Stimulated activated CD4-positive, alpha-beta T cell treated with anti-CD3 and anti-CD28 coated beads, Interleukin-4, amount 100 ng/mL, for 4 hours (primary cell): ENCODE data around the gene TFCP2.
"Not testable (repeated sequence)": the region's sequence is repeated elsewhere in the genome, so short reads cannot be mapped to it uniquely, and the experiment has no call there.

Source experiments
- DNase-seq, 2 experiments: peaks; one replicate each; pipeline ENCODE4 v3.0.0-alpha.2; 2020

The TFCP2 gene

DNA sequence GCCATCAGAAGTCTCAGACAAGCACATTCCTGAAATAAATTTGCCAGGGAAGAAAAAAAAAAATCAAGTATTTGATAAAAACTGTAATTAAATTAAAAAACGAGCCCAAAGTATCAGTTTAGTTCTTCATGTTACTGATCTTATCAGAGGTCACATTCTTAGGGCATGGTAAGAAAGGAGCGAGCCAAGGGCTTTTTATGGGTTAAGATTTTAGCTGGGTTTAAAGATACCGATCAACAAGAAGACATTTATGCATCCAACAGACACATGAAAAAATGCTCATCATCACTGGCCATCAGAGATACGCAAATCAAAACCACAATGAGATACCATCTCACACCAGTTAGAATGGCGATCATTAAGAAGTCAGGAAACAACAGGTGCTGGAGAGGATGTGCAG, 94.6 kb downstream of the TFCP2 start:
- not testable (repeated sequence) for DNase-seq

DNA sequence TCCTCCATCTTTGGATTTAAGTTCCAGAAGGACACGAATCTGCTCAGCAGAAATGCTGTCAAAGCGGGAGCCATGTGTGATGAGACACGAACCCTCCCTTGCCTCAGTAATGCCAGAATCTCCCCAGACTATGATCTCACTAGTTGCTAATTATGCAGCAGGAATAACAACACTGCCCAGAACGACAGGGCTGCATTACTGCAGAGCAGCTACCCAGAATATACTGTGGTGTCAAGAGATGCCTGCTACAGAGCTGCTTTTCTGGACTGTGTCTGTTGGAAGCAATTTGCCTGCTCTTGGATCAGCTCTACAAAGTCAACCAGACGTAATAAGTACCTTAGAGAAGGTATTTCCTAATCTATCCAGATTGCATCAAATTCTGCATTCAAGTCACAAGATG, 95.0 kb downstream of the TFCP2 start:
- no peak for DNase-seq

DNA sequence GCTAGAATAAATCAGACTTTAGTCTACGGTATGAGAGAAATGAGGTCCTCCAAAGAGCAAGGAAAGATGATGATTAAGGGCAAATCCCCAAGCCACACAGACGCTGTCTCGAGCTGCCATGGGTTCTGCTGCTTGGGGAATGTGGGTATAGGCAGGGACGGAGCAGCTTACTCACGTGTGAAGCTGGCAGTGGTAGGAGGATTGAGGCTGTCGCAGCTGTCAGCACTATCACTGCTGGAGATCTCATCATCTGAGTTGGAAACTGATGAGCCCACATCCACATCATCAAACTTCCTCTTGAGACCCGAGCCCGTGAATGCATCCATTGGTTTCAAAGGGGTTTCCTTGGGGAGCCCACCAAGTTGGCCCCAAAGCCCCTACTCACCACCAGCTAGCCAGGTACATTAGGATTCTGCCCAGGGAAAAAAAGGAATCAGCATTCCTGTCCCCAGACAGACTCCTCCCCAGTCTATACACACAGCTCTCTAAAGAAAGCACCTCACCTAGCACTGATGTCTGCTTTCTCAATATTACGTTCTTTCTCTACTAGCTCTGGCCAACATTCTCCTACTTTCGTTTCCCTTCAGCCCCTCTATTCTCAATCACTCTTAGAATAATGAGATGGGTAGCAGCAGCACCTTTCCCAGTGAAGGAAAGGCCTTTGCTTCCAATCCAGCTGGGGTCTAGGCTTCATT, 96.6 kb downstream of the TFCP2 start:
- DNase-seq = peak in 1 of 2 experiments; percentile 32

DNA sequence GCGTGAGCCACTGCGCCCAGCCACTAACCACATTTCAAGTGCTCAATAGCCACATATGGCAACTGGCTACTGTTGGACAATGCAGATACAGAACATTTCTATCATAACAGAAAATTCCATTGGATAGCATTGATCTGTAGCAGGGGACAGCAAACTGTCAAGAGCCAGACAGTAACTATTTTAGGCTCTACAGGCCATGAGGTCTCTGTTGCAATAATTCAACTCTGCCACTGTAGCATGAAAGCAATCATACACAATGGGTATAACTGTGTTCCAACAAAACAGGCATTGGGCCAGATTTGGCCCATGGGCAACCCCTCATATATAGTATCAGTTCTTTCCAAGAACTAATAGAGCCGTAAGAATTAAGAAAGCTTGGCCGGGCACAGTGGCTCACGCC, 97.5 kb downstream of the TFCP2 start:
- DNase-seq = no peak

DNA sequence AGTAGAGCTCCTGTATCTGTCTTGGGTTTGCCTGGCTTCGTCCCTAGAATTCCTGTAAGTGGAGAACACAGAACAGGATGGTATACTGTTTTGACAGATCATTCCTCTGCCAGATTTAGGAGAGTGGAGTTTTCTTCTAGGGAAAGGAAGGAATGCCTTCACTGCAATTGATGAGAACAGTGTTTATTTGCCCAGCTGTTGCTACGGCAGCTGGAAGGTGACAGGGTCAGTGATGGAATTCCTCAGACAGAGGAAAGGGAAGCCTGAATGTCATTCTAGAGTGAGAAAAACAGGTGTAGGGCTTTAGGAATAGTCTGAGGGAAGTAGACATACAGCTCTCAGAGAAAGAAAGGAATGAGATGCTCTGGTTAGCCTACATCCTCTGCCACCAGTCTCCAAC, 101.3 kb downstream of the TFCP2 start:
- no peak for DNase-seq

DNA sequence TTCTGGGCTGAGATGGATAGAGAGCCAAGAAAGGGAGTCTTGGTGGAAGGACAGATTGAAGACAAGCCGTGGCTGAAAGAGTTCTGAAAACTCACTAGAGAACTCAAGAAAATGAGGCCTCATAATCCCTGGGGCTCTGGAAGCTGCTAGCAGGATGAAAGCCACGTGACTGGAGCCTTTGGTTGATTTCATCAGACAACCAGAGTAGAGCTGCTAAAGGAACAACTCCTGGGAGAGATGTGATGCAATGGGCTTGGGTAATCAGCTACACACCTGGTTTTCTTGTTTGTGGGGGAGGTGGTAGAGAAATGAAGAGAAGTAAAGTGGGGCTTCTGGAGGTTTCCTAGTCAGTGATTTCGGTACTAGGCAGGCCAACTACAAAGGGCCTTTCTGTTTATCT, 102.9 kb downstream of the TFCP2 start:
- DNase-seq = no peak

DNA sequence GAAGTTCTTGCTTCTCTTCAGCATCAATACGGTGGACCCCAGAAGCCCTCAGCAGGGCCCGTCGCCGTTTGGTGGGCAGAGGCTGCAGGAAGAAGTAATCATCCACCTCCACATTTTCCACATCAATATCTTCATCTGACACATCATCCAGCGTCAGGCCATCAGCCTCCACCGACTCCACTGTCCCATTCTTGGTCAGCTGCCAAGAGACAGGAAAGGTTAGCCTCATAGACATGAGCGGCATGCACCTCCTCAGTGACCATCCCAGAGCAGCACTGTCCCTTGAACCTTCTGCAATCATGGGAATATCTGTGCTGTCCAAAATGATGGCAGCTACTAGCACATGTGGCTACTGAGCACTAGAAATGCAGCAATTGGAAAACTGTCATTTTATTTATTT, 105.2 kb downstream of the TFCP2 start:
- no peak for DNase-seq

DNA sequence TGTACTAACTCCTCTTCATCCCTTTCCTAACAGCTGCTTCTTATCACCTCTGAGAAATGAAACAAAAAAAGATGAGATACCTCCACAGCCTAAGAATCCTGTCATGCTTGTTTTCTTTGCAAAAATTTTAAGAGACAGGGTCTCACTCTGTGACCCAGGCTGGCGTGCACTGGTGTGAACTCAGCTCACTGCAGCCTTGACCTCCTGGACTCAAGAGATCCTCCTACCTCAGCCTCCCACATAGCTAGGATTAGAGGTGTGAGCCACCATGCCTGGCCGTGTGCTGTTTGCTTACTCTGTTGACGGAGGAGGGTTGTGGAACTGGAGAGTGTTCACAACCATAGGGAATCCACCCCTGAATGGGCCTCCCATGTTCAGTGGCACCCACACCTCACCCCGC, 105.7 kb downstream of the TFCP2 start:
- DNase-seq = no peak

DNA sequence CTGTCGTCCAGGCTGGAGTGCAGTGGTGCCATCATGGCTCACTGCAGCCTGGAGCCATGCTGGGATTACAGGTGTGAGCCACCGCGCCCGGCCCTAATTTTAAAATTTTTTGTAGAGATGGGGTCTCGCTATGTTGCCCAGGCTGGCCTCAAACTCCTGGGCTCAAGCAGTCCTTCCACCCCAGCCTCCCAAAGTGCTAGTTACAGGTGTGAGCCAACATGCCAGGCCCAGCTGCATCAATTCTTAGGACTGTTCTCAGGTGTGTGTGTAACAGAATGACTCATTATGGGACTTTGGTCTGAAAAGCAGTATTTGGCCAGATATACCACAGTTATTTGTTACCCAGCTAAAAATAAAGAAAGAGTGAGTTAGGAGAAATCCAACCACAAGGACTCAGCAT, 107.4 kb downstream of the TFCP2 start:
- DNase-seq = no peak

DNA sequence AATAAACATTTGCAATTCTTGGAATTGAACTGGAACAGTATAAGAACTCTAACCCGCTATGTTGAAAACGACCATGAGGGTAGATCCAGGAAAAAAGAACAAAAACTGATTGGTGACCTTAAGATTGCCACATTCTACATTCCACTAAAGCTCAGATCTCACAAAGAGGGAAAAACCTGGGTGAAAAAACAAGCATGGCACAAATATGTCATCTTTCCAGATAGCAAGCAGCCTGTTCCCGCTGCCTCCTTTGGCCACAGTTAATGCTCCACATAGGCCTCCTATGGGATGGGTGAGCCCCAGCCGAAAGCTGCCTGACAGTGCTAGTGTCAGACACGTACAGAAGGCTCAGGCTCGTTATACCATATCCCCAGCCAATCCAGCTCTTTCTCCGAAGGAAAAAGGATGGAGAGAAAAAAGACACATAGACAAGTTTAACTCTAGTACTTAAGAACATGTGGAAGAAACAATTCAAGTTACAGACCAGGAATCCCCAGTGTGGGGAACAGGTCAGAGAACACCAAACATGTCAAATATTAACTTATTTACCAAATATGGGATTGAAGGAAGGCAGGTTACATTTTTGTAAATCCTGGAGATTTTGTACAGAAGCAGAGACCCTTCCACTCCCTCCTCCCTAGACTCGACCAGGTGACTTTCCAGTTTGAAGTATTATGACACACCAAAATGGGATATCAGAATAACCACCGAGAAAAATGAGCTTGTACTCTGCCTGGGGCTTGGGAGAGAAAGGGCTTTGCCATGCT, 110.1 kb downstream of the TFCP2 start:
- DNase-seq = no peak

DNA sequence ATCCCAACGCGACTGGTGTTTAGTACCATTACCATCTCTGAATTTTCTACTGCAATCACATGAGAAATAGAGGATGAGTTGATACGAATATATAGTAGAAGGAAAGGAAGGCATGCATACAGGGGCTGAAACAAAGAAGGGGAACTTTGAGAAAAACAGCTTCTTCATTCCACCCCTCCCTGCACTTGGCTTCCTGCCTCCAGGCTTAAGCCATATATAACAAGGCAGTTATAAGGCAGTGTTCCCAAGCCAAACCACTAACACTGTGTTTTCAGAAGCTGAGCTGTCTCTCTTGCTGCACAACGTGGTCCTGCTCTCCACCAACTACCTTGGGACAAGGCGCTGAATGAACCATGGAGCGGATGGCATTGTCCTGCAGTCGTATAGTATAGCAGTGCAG, 113.8 kb downstream of the TFCP2 start:
- no peak for DNase-seq

DNA sequence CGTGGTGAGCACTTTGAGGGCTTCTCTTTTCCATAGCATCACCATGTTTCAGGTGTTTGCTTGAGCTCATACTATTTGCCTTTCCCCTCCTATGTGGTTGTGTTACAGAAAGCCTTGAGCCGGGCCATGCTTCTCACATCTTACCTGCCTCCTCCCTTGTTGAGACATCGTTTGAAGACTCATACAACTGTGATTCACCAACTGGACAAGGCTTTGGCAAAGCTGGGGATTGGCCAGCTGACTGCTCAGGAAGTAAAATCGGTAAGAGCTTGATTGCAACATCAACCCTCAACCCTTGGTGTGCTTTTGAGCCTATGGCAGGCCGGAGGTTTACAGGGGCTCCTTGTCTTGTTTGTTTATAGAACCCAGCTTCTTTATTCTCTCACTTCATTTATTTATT, 116.7 kb downstream of the TFCP2 start:
- DNase-seq = no peak

DNA sequence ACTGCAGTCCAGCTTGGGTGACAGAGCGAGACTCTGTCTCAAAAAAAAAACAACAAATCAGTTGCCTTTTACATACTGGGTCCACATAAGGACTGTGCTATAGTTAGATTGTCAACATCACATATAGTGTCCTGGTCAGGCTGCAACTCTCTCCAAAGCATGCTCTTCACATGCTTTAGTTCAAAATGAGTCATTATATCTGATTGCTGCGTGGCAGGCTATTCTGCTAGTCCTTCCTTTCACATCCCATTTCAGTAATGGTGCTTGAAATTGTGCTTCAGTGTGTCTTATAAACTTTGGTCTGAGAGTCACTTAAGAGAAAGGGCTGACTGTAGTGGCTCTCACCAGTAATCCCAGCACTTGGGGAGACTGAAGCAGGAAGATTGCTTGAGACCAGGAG, 117.9 kb downstream of the TFCP2 start:
- DNase-seq = no peak

DNA sequence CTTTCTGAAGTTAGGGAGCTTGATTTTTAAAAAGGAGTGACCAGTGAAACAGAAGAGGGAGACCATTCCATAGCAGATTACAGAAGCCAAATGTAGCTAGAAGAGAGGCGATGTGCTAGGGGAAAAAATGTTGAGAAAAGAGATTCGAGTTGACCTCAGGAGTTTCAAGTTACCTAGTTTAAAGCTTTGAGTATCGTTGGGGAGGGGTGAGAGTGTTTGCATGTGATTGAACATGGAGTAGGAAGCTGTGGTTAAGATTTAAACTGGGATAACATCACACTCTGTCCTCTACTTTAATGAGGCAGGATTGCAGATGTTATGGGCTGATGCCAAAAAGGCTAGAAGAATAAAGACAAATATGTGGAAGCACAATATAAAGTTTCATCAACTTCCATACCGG, 121.1 kb downstream of the TFCP2 start:
- DNase-seq = no peak

DNA sequence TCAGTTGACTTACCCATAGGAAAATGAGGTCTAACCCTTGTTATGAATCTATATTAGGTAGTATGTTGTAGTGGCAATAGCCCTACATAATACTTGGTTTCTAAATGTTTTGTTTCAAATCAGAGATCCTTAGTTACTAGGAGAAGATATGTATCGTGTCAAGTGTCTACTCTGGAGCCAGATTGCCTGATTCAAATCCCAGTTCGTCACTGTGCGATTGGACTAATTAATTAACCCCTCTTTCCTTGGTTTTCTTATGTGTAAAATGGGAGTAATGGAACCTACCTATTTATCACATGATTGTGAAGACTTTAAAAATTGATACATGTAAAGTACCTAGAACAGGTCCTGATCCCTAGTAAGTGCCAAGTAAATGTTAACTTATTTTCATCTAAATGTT, 123.4 kb downstream of the TFCP2 start:
- DNase-seq = no peak

DNA sequence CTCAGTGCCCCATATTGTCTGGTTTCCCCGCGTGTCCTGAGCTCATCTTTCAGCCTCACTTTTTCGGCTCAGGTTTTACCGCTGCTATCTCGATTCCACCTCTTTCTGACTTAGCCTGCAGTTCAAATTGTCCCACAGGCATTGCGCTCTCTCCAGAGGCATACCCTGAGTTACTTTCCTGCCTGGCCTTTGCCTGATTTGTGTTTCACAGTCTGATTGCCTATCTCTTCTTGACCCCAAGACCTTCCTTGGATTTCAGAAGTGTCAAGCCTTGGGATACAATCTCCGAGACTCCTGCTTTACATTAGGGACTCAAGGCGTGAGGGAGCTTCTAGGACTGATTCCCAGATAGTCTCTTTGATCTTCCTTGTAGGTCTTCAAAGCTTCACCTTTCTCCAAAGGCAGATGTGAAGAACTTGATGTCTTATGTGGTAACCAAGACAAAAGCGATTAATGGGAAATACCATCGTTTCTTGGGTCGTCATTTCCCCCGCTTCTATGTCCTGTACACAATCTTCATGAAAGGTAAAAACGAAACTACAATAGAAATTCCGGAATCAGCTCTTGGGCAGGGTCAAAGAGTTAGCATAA, 124.2 kb downstream of the TFCP2 start:
- no peak for DNase-seq

DNA sequence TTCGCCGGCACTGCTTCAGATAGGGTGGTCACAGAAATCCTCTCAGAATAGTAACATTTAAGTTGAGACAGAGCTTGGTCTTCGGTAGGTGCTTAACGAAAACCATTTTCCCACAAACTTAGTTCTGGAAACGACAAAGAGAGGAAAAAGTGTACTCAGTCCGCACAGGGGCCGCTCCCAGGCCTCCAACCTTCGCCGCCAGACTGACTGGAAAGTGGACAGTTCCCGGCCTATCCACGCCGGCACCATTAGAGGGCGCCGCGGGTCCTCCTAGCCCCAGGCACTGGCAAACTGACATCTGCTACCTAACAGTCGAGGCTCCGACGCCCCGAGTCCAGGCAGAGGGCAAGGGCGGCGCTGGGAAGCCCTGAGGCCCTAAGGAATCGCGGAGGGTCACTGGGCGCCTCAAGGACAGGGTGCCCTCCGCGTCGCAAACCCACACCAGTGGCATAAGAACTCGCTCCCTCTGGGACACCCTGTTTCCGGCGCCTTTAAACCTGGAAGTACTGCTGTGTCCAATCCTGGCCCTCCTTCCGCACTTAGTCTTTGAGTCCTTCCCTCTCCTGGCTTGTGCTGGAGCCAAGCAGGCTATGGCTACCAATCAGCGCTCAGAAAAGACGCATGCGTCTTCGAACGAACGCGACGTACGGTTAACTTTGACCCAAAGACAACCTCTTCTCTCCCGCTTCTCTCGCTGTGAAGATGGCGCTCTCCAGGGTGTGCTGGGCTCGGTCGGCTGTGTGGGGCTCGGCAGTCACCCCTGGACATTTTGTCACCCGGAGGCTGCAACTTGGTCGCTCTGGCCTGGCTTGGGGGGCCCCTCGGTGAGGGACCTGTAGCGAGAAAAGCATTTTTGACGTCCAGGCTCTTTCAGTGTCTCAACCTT, 125.0 kb downstream of the TFCP2 start, which contains the start of gene LETMD1:
LETMD1 (plus strand) TSS at position 673 of the 886 bp plus-strand sequence; CDS start at position 703, 30 bp downstream.
- DNase-seq = peak; percentile 86 to 91
